Lower lobe of right lung (tissue), 2 donors: ENCODE data around the gene AMTN. TPM values are rescaled to one million over a fixed set of nuclear protein-coding genes. Genes with fewer than 3 reads are reported as not detected.

Source experiments
- ATAC-seq, 2 donors: fragments of 200-7000 bp; cut with Tn5 transposase; one replicate each; pipeline ENCODE4 v1.9.1; 2020 to 2022; ENCODE audit warnings: mild to moderate bottlenecking in 2 of 2, moderate library complexity in 2 of 2
- DNase-seq: peaks from one replicate; pipeline ENCODE4 v3.0.0-alpha.2; 2020
- H3K27ac ChIP-seq: fragments of 200-600 bp; one replicate; pipeline ENCODE4 v1.8.0; 2022
- H3K27me3 ChIP-seq: fragments of 200-600 bp; one replicate; pipeline ENCODE4 v1.8.0; 2022; ENCODE audit warnings: low read depth
- H3K36me3 ChIP-seq: fragments of 200-600 bp; one replicate; pipeline ENCODE4 v1.8.0; 2022; ENCODE audit warnings: mild to moderate bottlenecking
- H3K4me1 ChIP-seq: fragments of 200-600 bp; one replicate; pipeline ENCODE4 v1.8.0; 2022
- H3K4me3 ChIP-seq: fragments of 200-600 bp; one replicate; pipeline ENCODE4 v1.8.0; 2022; ENCODE audit warnings: mild to moderate bottlenecking
- H3K9me3 ChIP-seq: fragments of 200-600 bp; one replicate; pipeline ENCODE4 v1.8.0; 2022
- CTCF ChIP-seq: fragments of 200-600 bp; IDR thresholded peaks from one replicate; pipeline ENCODE4 v1.8.0; 2022; ENCODE audit warnings: antibody characterized with exemption, mild to moderate bottlenecking
- intact Hi-C: fragments of 100-400 bp; cut with DNase I; formaldehyde crosslinking; loops from one replicate; pipeline ENCODE4 v1.11.0; 2022
- total RNA-seq: library from RNA; stranded (reverse); fragmentation: NEBNext Ultra II Directional; extraction: Animal tissue kit (Norgen Biotek cat#: 25700); gene quantifications from one replicate; pipeline ENCODE4 v1.2.1, GENCODE V29; 2021
- donor health status: DM: no; HTN: yes; CAD: no; lungs with severe emphysema.

AMTN gene
- total RNA-seq, 1 donor from 2014 or later = not detected

GRCh38 chr4:70538869-70539268, 20.5 kb downstream of the AMTN start:
- Histone ChIP-seq H3K4me3 (no peak overlapping the region), H3K27ac (no peak overlapping the region), H3K36me3 (no peaks in the 10 kb centered on the region), H3K9me3 (no peaks in the 10 kb centered on the region), H3K27me3 (no peaks in the 10 kb centered on the region), H3K4me1 (no peaks in the 10 kb centered on the region)
- intact Hi-C loops = no loop called here
- TF ChIP-seq CTCF = no peak
- no peak for ATAC-seq
- no peak for DNase-seq

DNA sequence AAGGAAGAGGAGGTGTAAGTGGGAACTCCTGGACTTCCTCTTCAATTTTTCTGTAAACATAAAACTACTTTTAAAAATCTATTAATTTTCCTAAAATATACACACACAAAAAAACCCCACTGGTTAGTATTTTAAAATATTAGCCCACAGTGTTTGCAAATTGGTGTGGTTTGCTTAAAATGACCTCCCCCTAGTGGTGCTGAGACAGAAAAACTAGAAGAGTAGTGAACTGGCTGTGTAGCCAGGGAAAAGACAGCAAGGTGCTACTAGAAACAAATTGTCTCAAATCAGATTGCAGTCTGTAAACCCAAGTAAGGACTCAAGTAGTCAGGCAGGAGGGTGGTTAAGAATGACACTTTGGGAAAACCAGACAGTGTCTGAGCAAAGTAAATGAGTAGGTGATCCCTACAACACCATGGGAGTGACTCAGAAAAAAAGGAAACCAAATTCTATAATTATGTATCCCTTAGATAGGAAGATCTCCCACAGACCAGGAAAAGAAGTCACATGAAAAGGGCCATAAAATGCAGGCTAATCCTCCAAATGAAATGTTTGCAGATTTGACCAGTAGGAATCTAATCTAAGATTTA, 26.0 kb downstream of the AMTN start:
- Histone ChIP-seq H3K36me3 (no peaks in the 10 kb centered on the region), H3K4me1 (no peaks in the 10 kb centered on the region), H3K4me3 (no peak overlapping the region), H3K27ac (no peak overlapping the region), H3K9me3 (no peaks in the 10 kb centered on the region), H3K27me3 (no peaks in the 10 kb centered on the region)
- intact Hi-C loops = no loop called here
- ATAC-seq (no peak), DNase-seq (no peak)
- TF ChIP-seq CTCF = peak; percentile 35

- Histone ChIP-seq H3K4me3 (no peak overlapping the region), H3K9me3 (no peaks in the 10 kb centered on the region), H3K4me1 (peaks cover 7% of the 10 kb centered on the region), H3K27ac (no peak overlapping the region), H3K27me3 (no peaks in the 10 kb centered on the region), H3K36me3 (no peaks in the 10 kb centered on the region)
- intact Hi-C loops = no loop called here
- ATAC-seq (no peak), DNase-seq (no peak)
- TF ChIP-seq CTCF = no peak
Measured at GRCh38 chr4:70556856-70557255, 38.5 kb downstream of the AMTN start.

DNA sequence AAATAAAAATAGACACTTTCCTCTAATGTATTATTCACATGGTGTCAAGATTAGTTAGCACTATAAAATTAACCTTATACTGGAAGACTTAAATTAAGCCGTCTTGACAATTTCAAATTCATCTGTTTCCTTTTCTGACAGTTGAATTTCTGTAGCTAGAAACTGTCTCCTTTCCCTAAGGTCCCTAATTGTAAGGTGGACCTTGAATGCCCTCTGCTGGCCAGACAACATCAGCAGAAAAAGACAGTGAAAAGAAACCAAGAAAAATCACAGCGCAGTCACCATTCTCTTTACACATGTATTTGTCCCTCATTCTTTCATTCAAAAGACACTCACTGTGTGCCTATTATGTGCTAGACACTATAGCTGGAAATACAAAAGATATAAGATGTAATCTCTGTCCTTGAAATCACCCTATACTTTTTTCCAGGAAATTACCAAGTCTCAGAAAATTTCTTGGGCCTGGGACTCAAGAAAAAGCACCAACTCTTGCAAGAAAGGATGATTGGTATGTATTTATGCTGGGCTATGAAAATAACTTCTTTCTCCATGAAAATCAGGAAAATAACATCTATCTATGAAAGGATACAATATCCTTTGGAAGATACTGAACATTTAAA, 41.0 kb downstream of the AMTN start:
- no peak overlapping the region for H3K4me3 ChIP-seq
- intact Hi-C loops = no loop called here
- no peak for DNase-seq
- peaks cover 7% of the 10 kb centered on the region for H3K4me1 ChIP-seq
- TF ChIP-seq CTCF = peak; percentile 65
- H3K36me3 ChIP-seq = no peaks in the 10 kb centered on the region
- no peak overlapping the region for H3K27ac ChIP-seq
- peak; percentile 55 to 57 for ATAC-seq
- H3K9me3 ChIP-seq = no peaks in the 10 kb centered on the region
- H3K27me3 ChIP-seq = no peaks in the 10 kb centered on the region

- Histone ChIP-seq H3K4me3 (no peak overlapping the region), H3K4me1 (peaks cover 7% of the 10 kb centered on the region), H3K36me3 (no peaks in the 10 kb centered on the region), H3K27me3 (no peaks in the 10 kb centered on the region), H3K27ac (no peak overlapping the region), H3K9me3 (no peaks in the 10 kb centered on the region)
- no peak for ATAC-seq
- TF ChIP-seq CTCF = no peak
- intact Hi-C loops = no loop called here
- no peak for DNase-seq
Measured at GRCh38 chr4:70559924-70560323, 41.6 kb downstream of the AMTN start.
